Daoy (cell line): ENCODE measurements around the gene CBS. TPM values are rescaled to one million over a fixed set of nuclear protein-coding genes. Genes with fewer than 3 reads are reported as not detected.
"Not testable (repeated sequence)": the region's sequence is repeated elsewhere in the genome, so short reads cannot be mapped to it uniquely, and the experiment has no call there.

ENCODE experiments used
- DNase-seq: peaks from one replicate; pipeline ENCODE4 v3.0.0-alpha.2; 2015; ENCODE audit warnings: low read depth
- total RNA-seq: library from RNA; depleted of rRNA; stranded (reverse); fragments of >200 nt; shearing (Covaris generic); gene quantifications from 2 replicates; pipeline ENCODE4 v1.2.3, GENCODE V29; 2014

Gene CBS
- total RNA-seq, 1 experiment from 2014 or later: 19.8 TPM

DNA sequence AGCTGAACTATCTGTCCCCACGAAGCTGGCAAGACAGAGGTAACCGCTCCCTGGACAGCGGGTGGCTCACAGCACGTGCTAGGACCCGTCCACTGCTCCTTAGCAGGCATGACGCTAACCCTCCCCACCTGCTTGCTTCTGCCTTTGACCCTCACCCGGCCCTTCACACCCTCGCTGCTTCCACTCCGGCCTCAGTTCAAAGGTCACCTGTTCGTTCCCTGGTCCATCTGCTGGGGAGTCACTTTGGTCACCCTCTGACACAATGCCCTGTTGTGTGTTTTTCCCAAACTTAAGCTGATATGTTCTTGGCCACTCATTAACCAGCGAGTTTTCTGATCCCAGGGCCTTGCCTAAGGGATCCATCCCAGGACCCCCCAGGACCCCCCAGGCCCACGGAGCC lies 7.6 kb downstream of the CBS start:
- DNase-seq: not testable (repeated sequence)

DNA sequence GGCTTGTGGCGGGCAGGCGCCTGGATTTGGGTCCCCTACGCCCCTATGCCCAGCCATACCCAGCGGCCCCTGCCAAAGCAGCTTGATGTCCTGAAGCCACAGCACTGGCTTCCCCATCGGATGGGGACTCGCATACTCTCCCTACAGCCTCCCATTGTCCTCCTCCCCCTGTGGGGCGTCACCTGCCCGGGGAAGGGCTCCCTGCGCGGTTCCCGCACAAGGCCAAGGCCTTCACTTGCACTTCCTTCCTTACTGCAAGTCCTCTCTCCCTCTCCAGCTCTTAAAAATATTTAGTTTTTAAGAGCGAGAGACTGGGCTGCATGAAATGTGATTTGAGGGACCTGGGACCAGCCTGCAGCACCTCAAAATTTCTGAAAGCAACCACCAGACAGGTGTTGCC lies 8.9 kb downstream of the CBS start:
- not testable (repeated sequence) for DNase-seq

DNA sequence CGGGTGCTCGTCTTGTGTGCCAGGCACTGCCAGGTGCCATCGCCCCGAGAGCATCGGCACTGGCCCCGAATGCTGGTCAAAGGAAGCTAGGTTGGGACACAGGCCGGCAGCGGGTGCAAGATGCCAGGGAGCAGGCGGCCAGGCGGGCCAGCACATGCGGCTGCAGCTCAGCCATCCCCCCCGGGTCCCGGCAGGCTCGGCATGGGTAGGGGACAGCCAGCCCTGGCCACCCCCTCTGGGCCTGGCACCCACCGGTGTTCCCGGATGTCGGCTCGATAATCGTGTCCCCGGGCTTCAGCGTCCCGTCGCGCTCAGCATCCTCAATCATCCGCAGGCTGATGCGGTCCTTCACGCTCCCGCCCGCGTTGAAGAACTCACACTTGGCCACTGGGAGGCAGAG lies 9.6 kb downstream of the CBS start:
- not testable (repeated sequence) for DNase-seq

DNA sequence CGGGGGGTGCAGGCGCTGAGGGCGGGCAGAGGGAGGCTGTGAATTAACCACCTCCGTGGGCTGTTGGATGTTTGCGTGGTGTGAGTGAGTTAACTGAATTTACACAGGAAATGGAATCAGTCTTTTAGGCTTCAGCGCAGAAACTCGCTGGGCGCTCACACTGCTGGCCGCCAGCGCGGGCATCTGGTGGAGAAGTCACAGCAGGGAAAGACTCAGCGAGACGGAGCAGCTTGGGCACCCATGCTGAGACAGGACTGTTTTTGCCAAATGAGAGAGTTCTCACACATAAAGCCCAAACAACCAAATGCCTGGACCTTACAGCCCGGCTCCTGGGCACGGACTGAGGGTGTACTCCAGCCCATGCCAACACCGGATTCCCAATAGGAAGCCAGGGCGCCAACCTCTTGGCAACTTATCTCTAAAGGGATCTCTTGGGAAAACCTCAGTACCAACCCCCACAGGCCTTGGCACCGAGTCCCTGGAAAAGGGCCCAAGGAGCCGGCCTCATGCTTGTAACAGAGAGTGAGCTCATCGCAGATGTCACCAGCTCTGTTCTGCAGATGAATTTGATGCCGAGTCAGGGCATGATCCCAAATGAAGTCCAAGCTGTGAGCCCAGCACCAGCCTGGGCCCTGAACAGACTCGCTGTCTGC lies 11.2 kb downstream of the CBS start:
- DNase-seq: not testable (repeated sequence)

DNA sequence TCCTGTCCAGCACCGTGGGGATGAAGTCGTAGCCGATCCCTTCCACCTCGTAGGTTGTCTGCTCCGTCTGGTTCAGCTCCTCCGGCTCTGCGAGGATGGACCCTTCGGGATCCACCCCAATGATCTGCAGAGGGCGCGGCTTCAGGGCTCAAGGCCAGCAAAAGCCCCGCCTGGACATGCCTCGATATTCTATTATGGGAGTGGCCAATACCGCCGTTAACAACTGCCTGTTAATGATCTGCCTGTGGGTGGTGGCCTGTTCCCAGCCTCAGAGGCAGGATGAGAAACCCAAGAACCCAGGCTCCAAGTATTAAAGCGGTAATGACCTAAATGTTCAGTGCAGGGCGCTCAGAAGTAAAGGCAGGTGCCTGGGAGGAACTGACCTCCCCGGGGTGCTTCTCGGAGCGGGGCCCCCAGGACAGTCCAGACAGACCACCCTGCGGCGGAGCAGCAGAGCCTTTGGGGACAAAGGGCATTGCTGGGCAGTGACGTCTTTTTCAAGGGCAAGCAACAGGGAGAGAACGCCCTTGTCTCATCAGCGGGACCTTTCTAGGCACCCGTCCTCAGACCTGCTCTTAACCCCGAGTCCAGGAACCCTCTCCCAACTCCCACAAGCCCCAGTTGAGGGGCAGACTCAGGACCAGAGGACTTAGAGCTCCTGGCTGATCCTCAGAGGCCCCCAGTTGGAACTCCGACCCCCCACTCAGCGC lies 12.5 kb downstream of the CBS start:
- not testable (repeated sequence) for DNase-seq

DNA sequence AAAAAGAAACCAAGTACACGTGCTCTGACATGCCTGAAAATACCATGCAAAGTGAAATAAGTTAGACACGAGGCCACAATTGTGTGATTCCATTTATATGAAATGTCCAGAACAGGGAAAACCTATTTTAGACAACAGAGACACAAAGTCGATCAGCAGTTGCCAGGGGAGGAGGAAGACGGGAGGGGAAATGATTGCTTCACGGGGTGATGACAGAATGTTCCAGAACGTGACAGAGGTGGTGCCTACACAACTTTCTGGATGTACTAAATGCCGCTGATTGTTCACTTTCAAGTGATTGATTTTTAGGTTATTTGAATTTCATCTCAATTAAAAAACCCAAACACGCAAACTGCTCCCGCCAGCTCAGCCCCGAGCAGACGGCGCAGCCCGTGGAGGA lies 22.5 kb downstream of the CBS start:
- not testable (repeated sequence) for DNase-seq

DNA sequence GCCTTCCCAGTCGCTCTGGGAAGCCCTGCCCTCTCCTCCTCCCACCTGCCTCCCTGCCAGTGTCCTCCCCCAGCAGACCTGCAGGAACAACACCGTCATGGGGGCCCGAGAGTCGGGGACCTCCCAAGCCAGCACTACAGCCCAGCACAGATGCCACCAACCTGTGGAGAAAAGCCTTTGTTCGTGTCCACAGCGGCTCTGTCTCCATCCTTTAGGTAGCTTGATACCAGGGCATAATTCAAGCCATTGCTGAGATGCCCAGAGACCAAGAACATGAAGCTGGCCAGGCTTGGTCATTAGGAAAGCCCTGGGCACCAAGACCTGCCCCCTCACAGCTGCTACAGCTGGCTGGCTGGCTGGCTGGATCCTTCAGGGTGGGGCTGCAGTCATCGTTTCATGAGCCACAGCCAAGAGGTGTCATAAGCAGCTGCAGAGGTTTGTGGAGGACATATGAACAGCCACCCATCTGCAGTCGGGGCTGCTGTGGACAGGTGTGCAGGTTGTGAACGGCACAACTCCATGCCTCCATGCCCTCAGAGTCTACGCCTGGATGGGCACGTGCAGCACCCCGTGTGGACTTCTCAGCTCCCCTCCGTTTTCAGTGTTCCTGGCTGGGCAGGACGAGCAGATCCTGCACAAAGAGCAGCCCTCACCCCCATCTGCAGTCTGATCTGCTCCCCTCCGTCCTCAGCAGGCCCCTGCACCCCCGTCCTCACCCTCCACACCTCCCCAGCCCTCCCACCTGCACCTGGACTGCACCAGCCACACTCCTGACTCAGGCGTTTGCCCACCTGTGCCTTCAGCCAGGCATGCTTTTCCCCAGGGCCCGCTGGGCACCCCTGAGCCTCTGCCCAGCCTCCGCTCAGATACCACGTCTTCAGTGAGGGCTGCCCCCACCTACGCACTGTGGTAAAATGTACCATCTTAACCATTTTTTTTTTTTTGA lies 29.5 kb downstream of the CBS start:
- DNase-seq: not testable (repeated sequence)

DNA sequence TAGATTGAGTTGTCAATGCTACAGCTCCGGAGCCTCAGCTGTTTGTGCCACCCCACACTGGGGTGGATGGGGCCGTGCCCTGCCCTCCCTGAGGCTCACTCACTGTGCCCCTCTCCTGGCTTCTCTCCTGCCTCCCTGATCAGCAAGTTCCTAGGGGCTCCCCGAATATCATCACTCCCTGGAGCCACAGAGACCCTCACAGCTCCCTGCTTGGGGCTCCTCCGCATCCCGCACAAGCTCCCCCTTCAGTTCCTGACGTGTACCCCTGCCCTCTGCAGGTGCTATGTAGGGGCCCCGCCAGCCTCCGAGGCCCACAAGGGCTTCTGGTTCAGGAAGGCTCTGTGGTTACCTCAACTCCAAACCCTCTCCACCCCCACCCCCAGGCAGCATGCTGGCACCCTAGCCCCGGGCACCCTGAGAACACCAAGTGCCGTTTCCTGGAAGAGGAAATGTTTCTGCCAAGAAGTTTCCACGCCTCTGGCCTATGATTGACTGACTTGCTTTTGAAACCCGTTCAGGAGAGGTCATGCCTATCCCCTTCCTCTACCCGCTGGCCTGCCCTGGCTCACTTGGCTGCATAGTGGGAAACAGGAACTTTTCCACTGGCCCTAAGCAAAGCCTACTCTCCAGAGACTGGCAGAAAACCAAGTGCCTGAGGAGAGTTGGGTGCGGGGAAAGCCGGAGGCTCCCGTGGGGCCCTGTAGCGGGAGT lies 30.3 kb downstream of the CBS start:
- DNase-seq: not testable (repeated sequence)

DNA sequence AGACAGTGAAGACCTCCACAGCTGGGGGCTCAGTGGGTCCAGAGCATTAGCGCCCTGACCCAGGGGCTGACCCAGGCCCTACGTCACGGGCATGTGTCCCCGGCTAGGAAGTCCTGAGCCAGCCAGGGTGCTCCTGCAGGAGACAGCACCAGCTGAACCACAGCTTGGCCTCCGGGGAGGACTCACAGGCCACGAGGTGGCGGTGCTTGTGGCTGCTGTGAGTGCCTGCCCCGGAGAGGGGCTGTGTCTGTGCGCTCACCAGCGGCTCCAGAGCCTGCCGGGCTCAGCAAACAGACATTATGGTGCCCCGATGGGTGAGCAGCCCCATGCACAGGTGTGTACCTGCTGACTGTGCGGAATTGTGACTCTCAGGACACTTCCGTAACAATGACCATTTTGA lies 31.1 kb downstream of the CBS start:
- not testable (repeated sequence) for DNase-seq

DNA sequence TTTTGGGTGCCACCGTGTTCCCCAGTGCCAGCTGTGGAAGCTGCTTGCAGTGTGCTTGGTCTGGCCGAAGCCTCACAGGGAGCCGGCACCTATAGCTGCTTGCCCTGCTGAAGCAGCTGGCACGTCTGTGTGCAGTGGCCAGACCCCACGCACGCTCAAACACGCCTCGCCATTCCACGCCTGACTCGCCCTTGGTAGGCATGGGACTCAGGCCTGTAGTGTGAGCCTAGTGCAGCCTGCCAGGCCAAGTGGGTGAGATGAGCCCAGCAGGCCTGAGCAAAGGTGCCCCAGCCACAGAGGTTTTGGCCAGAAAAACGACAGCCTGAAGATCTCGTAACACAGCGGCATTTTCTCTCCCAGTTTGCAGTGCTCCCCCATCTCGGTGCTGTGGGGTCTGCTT lies 32.3 kb downstream of the CBS start:
- not testable (repeated sequence) for DNase-seq

DNA sequence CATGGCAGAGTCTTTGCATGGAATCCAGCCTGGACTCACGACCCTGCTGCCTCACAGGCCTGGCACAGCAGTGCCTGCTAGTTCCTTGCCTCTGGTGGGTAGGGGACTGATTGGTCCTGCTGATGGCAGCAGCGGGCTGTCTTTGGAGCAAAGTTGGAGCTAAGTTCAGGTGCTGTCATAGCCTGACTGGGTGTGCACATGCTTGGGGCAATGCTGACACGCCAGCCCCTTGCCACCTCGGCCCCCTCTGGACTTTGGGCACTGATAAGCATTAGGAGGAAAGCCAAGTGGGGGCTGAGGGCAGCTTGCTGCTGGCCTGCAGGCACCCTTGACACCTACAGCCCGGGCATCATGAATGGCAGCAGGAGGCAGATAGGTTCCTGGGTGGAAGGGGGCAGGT lies 33.5 kb downstream of the CBS start:
- DNase-seq: not testable (repeated sequence)

DNA sequence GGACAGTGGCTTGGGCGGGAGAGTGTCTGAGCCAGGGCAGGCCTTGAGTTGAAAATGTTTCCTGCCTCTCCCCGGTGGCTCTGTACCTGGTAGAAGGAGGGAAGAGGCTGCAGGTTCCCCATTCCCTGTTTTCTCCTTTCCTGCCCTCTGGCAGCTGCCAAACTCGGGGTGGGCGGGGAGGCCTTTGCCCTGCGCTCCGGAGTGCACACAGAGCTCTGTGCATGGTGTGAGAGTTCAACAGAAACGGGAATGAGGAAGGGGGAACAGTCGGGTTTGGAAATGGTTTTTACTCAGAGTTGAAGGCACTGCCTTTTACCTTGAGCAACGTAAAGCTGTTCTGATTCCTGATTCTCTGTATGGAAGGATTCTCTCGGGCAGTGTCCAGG lies 37.0 kb downstream of the CBS start:
- DNase-seq: not testable (repeated sequence)

DNA sequence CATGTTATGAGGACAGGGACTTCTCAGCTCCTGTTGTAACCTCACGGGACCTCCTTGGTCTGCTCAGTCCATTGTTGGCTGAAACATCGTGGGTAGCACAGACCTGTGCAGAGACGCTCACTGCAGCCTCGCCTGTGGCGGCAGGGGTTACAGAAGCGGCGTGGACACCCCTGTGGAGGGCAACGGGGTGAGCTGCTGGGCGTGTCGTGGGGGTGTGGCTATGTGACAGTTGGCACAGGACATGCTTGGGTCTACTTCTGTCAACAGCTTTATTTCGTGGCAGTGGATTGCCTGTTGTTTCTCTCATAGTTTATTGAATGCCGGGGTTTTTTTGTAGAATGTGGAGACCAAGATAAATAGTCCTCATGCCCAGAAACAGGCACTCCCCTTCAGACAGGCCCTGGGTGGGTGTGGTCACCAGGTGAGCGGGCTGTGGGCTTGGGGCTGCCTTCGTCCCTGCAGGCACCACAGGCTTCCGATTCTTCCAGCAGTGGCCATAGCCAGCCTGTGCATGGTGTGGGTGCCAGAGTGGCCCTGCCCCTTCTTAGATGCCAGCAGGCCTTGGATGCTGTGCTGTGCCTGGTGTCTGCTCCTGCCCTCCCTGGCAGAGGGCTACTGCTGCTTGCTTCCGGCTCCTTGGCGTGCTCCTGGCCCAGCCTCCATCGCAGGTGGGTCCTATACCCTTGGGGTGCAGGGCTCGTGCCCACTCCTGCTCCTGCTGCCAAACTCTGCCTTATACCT lies 37.5 kb downstream of the CBS start:
- not testable (repeated sequence) for DNase-seq

DNA sequence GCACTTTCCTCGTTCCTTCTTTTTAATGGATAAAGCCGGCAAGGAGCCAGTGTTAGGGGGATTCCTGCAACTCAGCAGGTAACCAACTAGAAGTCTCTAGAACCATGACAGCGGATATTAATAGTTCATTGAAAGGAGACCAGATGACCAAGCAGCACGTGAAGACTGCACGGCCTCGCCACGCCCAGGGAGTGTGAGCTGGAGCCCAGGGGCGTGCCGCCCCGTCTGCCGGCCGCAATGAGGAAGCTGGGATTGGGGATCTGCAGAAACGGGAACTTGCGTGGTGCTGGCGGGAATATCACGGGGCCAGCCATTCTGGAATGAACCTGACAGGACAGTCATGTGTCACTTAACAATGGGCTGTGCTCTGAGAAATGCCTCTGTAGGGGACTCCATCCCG lies 38.7 kb downstream of the CBS start:
- DNase-seq: not testable (repeated sequence)

DNA sequence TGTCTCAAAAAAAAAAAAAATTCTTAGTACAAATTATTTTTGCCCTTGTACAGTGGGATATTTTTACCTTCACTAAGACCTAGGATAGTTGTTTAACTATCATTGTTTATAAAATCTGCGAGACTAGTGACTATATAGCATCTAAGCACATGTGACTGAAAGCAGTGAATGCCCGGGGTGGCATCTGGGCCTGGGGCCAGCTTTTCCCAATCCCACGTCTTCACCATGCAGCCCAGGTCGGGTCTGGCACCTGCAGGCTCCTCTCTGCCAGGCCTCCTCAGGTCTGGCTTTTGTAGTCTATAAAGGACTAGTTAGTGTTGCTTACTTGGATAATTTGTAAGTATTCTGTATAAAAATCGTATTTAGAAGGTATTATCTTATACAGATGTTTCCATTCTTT lies 40.8 kb downstream of the CBS start:
- DNase-seq: no peak

DNA sequence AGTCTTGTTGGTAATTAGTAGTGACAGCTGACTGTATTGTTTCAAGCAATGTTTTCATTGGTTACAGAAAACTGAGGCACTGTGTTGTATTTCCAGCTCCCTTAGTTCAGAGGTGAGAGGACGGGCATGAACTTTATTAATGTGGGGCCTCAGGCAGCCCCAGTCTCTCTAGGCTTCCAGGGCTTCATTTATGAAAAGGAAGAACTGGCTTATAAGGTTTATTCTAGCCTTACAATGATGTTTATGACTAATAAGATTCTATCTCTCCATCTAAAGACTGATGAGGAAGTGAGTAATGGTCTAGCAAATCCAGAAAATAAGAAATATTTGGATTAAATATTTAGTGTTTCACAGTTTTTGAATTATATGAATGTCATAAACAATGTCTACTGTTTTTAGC lies 41.5 kb downstream of the CBS start:
- DNase-seq: no peak

DNA sequence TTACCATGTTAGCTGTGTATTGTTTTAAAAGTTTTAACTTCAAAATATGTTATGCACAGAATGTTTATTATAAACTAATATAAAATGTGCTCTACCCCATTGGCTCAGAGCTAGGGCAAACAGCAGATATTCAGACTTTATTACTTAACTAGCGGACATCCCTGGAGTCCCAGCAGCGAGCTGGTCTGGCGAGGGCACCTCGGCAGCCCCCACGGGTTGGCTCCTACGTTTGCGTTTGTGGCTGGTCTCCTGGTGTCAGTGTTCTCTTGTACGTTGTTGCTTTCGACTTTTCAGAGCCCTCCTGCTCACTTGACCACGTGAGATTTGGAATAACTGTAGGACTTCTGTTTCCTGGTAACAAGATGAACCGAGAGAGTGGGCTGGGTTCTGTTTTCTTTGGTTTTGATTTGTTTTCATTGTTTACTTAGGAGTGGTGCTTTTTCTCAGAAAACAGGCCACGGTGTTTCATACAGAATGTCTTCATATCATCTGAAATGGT lies 44.5 kb downstream of the CBS start:
- DNase-seq: no peak

DNA sequence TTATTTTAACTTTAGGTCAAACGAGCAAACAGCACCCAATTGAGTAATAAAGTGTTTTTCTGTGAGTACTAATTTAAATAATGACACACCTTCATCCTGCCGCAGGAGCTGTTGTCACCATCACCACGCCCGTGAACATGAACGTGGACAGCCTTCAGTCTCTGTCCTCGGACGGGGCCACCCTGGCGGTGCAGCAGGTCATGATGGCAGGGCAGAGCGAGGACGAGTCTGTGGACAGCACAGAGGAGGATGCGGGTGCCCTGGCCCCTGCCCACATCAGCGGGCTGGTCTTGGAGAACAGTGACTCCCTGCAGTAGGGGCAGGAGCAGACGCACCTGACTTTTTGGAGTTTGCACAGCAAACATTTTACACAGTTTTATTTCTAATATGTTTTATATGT lies 45.9 kb downstream of the CBS start:
- DNase-seq: no peak

DNA sequence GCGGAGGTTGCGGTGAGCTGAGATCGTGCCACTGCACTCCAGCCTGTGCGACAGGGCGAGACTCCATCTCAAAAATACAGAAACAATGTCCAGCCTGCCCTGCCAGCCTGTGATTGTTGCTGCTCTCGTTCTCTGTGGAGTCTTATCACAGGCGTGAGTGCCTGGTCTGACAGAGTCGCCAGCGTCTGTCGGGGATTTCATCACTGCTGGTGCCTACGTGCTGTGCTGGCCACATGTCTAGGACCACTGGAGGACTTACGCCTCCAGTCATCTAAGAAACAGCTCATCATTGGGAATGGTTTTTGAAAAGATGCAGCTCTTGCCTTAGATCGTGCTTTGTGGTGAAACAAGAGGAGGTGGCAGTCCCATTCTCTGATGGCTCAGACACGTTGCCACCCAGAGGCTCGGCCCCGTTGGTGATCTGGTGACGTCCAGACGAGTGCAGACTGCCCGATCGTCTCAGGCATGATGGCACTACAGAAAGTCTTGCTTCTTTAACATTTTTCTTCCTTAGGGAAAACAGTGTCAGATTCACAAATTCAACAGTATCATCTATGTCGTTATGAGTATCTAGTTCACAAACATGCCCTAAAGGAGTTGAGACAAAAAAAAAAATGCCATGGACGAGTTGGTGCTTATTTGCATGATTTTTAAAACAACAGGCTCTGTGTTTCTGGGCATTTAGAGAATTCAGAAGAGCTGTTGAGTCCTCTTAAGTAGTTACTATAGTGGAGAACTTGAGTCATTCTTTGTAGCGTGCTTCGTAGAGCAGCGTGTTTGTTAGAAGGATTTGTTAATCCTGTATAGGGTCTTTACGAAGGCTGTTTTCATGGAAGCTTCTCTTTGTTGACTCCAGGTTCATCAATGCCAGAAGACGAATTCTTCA lies 47.5 kb downstream of the CBS start:
- DNase-seq: no peak
